Measurements from ENCODE around the gene ARHGEF16. TPM values are rescaled to one million over a fixed set of nuclear protein-coding genes. Genes with fewer than 3 reads are reported as not detected.

The ARHGEF16 gene
- total RNA-seq, 1 donor from 2014 or later, result 21.6 TPM

GRCh38 chr1:3508757-3509415 is 54.4 kb downstream of the ARHGEF16 start:
- no peak for DNase-seq (ENCODE audit: low read depth)
- TF ChIP-seq, protein P1, sequence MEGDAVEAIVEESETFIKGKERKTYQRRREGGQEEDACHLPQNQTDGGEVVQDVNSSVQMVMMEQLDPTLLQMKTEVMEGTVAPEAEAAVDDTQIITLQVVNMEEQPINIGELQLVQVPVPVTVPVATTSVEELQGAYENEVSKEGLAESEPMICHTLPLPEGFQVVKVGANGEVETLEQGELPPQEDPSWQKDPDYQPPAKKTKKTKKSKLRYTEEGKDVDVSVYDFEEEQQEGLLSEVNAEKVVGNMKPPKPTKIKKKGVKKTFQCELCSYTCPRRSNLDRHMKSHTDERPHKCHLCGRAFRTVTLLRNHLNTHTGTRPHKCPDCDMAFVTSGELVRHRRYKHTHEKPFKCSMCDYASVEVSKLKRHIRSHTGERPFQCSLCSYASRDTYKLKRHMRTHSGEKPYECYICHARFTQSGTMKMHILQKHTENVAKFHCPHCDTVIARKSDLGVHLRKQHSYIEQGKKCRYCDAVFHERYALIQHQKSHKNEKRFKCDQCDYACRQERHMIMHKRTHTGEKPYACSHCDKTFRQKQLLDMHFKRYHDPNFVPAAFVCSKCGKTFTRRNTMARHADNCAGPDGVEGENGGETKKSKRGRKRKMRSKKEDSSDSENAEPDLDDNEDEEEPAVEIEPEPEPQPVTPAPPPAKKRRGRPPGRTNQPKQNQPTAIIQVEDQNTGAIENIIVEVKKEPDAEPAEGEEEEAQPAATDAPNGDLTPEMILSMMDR (IDR thresholded peaks at IDR 0.05; ENCODE audit: insufficient read depth, low read length, severe bottlenecking), result no peak
- Histone ChIP-seq H3K4me3 (ENCODE audit: low read depth, low read length) (no peak overlapping the region), H3K36me3 (ENCODE audit: control insufficient read depth, insufficient read depth, low read length) (no peaks in the 10 kb centered on the region), H3K27me3 (ENCODE audit: control insufficient read depth, insufficient read depth, low read length) (no peaks in the 10 kb centered on the region)
- no peak for FAIRE-seq

GRCh38 chr1:3509721-3510120 is 55.3 kb downstream of the ARHGEF16 start:
- Histone ChIP-seq H3K36me3 (ENCODE audit: control insufficient read depth, insufficient read depth, low read length) (no peaks in the 10 kb centered on the region), H3K4me3 (ENCODE audit: low read depth, low read length) (no peak overlapping the region), H3K27me3 (ENCODE audit: control insufficient read depth, insufficient read depth, low read length) (no peaks in the 10 kb centered on the region)
- no peak for DNase-seq (ENCODE audit: low read depth)
- FAIRE-seq, result no peak
- TF ChIP-seq, protein P1 (IDR thresholded peaks at IDR 0.05; ENCODE audit: insufficient read depth, low read length, severe bottlenecking), result no peak

DNA sequence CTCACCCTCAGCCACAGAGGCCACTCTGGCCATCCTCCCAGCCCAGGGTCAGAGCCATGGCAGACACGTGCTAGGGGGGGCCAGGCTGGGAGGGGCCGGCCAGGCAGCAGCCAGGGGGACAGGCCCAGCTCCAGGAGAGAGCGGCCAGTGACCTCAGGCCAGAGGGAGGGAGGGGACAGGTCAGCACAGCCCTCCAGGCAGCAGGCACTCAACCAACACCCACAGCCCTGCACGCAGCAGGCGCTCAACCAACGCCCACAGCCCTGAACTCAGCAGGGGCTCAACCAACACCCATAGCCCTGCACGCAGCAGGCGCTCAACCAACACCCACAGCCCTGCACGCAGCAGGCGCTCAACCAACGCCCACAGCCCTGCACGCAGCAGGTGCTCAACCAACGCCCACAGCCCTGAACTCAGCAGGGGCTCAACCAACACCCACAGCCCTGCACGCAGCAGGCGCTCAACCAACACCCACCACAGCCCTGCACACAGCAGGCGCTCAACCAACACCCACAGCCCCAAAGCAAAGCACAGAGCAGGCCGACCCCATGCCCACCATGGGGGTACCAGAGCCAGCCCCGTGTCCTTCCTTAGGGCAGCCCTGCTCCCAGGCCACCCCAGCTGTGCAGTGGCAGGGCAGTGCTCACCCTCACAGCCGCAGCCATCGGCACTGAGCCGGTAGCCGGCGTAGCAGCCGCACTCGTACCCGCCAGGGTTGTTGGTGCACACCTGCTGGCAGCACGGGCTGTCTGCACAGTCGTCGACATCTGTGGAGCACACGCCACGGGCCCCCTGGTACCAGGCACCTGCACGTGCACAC is 55.9 kb downstream of the ARHGEF16 start:
- H3K4me3 ChIP-seq (ENCODE audit: low read depth, low read length), result no peak overlapping the region
- TF ChIP-seq, protein P1 (IDR thresholded peaks at IDR 0.05; ENCODE audit: insufficient read depth, low read length, severe bottlenecking), result no peak
- FAIRE-seq, result no peak
- H3K36me3 ChIP-seq (ENCODE audit: control insufficient read depth, insufficient read depth, low read length), result no peaks in the 10 kb centered on the region
- no peaks in the 10 kb centered on the region for H3K27me3 ChIP-seq (ENCODE audit: control insufficient read depth, insufficient read depth, low read length)
- DNase-seq (ENCODE audit: low read depth), result no peak

DNA sequence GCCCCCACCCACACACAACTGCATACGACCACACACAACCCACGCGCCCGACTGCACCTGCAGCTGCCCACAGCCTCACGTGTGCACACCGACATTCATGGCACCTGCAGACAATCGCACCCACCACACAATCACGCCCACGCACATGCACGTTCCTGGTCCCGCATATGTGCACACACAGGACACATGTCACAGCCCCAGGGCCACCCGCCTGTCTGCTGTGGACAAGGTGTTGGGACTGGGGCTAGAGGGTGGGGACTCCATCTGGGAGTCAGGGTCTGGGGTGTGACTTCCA is 56.4 kb downstream of the ARHGEF16 start:
- H3K27me3 ChIP-seq (ENCODE audit: control insufficient read depth, insufficient read depth, low read length), result no peaks in the 10 kb centered on the region
- TF ChIP-seq, protein P1 (IDR thresholded peaks at IDR 0.05; ENCODE audit: insufficient read depth, low read length, severe bottlenecking), result no peak
- no peaks in the 10 kb centered on the region for H3K36me3 ChIP-seq (ENCODE audit: control insufficient read depth, insufficient read depth, low read length)
- no peak for FAIRE-seq
- DNase-seq (ENCODE audit: low read depth), result no peak
- H3K4me3 ChIP-seq (ENCODE audit: low read depth, low read length), result no peak overlapping the region

DNA sequence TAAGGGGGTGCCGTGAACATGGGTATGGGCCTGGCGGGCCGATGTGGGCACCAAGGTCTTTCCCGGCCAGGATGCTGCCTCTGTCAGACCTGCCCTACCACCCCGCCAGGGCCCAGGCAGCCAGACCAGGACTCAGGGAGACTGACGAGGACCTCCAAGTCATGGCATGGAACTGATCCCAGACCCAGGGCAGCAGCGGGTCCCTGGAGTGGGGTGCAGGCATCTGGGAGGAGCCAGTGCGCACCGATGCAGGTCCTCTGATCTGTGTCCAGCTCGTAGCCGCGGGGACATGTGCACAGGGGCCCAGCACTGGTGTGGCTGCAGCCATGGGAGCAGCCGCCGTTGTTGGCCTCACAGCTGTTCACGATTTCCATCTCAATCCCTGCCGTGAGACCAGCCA is 56.8 kb downstream of the ARHGEF16 start:
- TF ChIP-seq, protein P1 (IDR thresholded peaks at IDR 0.05; ENCODE audit: insufficient read depth, low read length, severe bottlenecking), result no peak
- FAIRE-seq (no peak), DNase-seq (ENCODE audit: low read depth) (no peak)
- Histone ChIP-seq H3K36me3 (ENCODE audit: control insufficient read depth, insufficient read depth, low read length) (no peaks in the 10 kb centered on the region), H3K4me3 (ENCODE audit: low read depth, low read length) (no peak overlapping the region), H3K27me3 (ENCODE audit: control insufficient read depth, insufficient read depth, low read length) (no peaks in the 10 kb centered on the region)
